Lower leg skin (tissue), 4 donors: ENCODE data around the gene THSD7B. TPM values are rescaled to one million over a fixed set of nuclear protein-coding genes. Genes with fewer than 3 reads are reported as not detected.
"Not testable (repeated sequence)": the region's sequence is repeated elsewhere in the genome, so short reads cannot be mapped to it uniquely, and the experiment has no call there.

Experiments
- DNase-seq, 2 donors: peaks; one replicate each; pipeline ENCODE4 v3.0.0-alpha.2; 2019; ENCODE audit warnings: low spot score in 2 of 2
- H3K4me3 ChIP-seq: fragments of 200-600 bp; sonication (generic); 2 replicates; pipeline ENCODE4 v1.5.1; 2017; ENCODE audit warnings: mild to moderate bottlenecking, low read depth; ENCODE audit not compliant: poor library complexity, severe bottlenecking
- CTCF ChIP-seq, 3 donors: fragments of 450-650 bp; IDR thresholded peaks; one replicate each; pipeline ENCODE4 v1.5.1; 2016; ENCODE audit warnings: antibody characterized with exemption in 3 of 3, mild to moderate bottlenecking in 3 of 3, moderate library complexity in 2 of 3
- POLR2A ChIP-seq, 2 donors: fragments of 450-650 bp; IDR thresholded peaks; one replicate each; pipeline ENCODE4 v1.6.1; 2016 to 2017; ENCODE audit warnings: antibody characterized with exemption in 2 of 2, mild to moderate bottlenecking in 1 of 2, moderate library complexity in 1 of 2
- WGBS, 2 donors: methylation state at CpG; one replicate each; pipeline ENCODE4 v1.1.5; 2018; 5-methylcytosine and 5-hydroxymethylcytosine counted together
- intact Hi-C: fragments of 100-400 bp; cut with DNase I; formaldehyde crosslinking; loops from one replicate; pipeline ENCODE4 v1.15.0; 2023; ENCODE audit warnings: low total_unique reads
- total RNA-seq, 4 donors: library from RNA; depleted of rRNA; stranded (reverse); fragments of >200 nt; gene quantifications; one replicate each; pipeline ENCODE4 v1.1.0, GENCODE V29; 2016

Gene THSD7B
- total RNA-seq, 4 donors from 2014 or later: not detected

DNA sequence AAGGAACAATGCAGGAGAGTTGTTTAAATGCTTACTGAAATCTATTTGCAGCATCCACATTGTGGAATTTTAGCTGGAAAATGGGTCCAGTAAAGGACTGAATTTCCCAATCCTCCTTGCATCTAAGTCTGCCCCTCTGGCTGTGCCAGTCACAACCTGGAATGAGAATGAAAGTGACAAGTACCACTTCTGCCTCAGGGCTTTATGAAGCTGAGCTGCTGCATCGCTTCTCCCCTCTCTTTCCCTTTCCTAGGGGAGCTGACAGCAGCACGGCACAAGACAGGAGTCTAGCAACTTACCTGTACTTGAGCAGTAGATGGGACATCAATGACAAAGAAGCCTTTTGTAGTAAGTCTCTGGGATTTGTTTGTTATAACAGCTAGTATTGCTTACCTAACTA lies 27.3 kb upstream of the THSD7B start:
- H3K4me3 ChIP-seq: no peak overlapping the region
- WGBS, 2 donors: 34 to 67% methylated on average over 2 of the region's 2 CpGs
- TF ChIP-seq CTCF (IDR thresholded peaks at IDR 0.05) (no peak), POLR2A (IDR thresholded peaks at IDR 0.05) (no peak)
- intact Hi-C loops: no loop called here
- DNase-seq: no peak

DNA sequence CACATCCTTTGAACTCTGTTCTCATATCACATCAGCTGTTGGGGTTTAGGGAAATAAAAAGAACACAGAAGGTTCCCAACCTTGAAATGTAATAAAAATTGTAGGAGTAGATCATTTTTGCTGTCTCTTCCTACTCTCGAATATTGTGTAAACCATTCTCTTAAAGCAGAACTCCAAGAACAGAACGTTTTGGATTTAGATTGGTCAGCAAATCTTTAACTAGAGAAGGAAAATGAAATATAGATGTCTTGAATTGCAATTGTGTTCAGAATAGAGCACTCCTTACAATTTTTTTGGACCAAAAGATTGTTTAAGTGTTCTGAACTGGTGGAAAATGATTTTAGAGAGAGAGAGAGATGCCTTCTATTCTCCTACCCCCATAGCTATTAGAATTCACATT lies 23.9 kb upstream of the THSD7B start:
- TF ChIP-seq POLR2A (IDR thresholded peaks at IDR 0.05): no peak
- no peak for TF ChIP-seq CTCF (IDR thresholded peaks at IDR 0.05)
- intact Hi-C loops: no loop called here
- H3K4me3 ChIP-seq: no peak overlapping the region
- WGBS, 2 donors: 41% methylated on average over 2 of the region's 2 CpGs
- no peak for DNase-seq

- WGBS, 2 donors: 49 to 65% methylated on average over 2 of the region's 2 CpGs
- no peak overlapping the region for H3K4me3 ChIP-seq
- TF ChIP-seq POLR2A (IDR thresholded peaks at IDR 0.05) (no peak), CTCF (IDR thresholded peaks at IDR 0.05) (no peak)
- DNase-seq: no peak
- intact Hi-C loops: no loop called here
These were observed 15.3 kb upstream of the THSD7B start for GRCh38 chr2:136750065-136750464.

- no peak overlapping the region for H3K4me3 ChIP-seq
- TF ChIP-seq POLR2A (IDR thresholded peaks at IDR 0.05) (no peak), CTCF (IDR thresholded peaks at IDR 0.05) (no peak)
- WGBS, 2 donors: 28 to 29% methylated on average over 2 of the region's 2 CpGs
- no peak for DNase-seq
- intact Hi-C loops: no loop called here
These were observed 13.9 kb upstream of the THSD7B start for GRCh38 chr2:136751406-136751805.

DNA sequence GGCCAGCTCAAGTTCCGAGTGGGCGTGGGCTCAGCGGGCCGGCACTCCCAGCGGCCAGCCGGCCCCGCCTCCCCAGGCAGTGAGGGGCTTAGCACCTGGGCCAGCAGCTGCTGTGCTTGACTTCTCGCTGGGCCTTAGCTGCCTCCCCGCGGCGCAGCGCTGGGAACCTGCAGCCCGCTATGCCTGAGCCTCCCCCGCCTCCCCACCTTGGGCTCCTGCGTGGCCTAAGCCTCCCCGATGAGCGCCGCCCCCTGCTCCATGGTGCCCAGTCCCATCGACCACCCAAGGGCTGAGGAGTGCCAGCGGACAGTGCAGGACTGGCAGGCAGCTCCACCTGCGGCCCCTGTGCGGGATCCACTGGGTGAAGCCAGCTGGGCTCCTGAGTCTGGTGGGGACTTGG lies 6.8 kb upstream of the THSD7B start:
- H3K4me3 ChIP-seq, intact Hi-C loops, DNase-seq: not testable (repeated sequence)
- 91 to 98% methylated on average over 16 of the region's 22 CpGs for WGBS, 2 donors

- intact Hi-C loops: no loop called here
- 1 to 2% methylated on average over 46 to 47 of the region's 47 CpGs for WGBS, 2 donors
- no peak for TF ChIP-seq POLR2A (IDR thresholded peaks at IDR 0.05)
- TF ChIP-seq CTCF (IDR thresholded peaks at IDR 0.05): no peak
- no peak overlapping the region for H3K4me3 ChIP-seq
- no peak for DNase-seq
These were observed 691 bp upstream of the THSD7B start for GRCh38 chr2:136764452-136765255.
